Liver (tissue), 3 donors: ENCODE results near the gene PALB2.

Source experiments
- CTCF ChIP-seq: fragments of 150-350 bp; IDR thresholded peaks from 2 replicates; pipeline ENCODE4 v1.5.1; 2017; ENCODE audit warnings: improper control_type of control experiment, low read depth, low read length; ENCODE audit not compliant: missing input control
- JUND ChIP-seq, 2 donors: IDR thresholded peaks; 2 replicates each; pipeline ENCODE4 v1.6.1; 2016; ENCODE audit warnings: antibody characterized with exemption in 2 of 2
- MAX ChIP-seq: IDR thresholded peaks from 2 replicates; pipeline ENCODE4 v1.6.1; 2016; ENCODE audit warnings: antibody characterized with exemption
- TAF1 ChIP-seq: conservative IDR thresholded peaks from 2 replicates; pipeline ENCODE4 v1.6.1; 2016; ENCODE audit warnings: antibody characterized with exemption, mild to moderate bottlenecking
- donor health status: healthy.
- donor health status: healthy.

GRCh38 chr16:23561586-23561985, 79.5 kb downstream of the PALB2 start:
- TF ChIP-seq CTCF, result no peak
- TF ChIP-seq TAF1, result no peak
- no peak for TF ChIP-seq MAX
- no peak for TF ChIP-seq JUND (IDR thresholded peaks at IDR 0.05)
